Breast epithelium (tissue), 4 donors: Measurements from ENCODE around the gene TLR8. TPM values are rescaled to one million over a fixed set of nuclear protein-coding genes. Genes with fewer than 3 reads are reported as not detected.

Experiments used
- DNase-seq, 2 donors: peaks; one replicate each; pipeline ENCODE4 v3.0.0-alpha.2; 2019; ENCODE audit warnings: low spot score in 2 of 2
- H3K27ac ChIP-seq, 2 donors: fragments of 200-600 bp; sonication (generic) in 1 of 2; one replicate each; pipeline ENCODE4 v1.5.1; 2016 to 2019; ENCODE audit warnings: mild to moderate bottlenecking in 1 of 2
- H3K27me3 ChIP-seq, 2 donors: fragments of 200-600 bp; sonication (generic) in 1 of 2; one replicate each; pipeline versions ENCODE4 v1.5.1 to v1.6.0; 2017 to 2019; ENCODE audit warnings: control low read depth in 1 of 2, mild to moderate bottlenecking in 1 of 2
- H3K36me3 ChIP-seq: fragments of 200-600 bp; one replicate; pipeline ENCODE4 v1.5.1; 2019
- H3K4me1 ChIP-seq, 2 donors: fragments of 200-600 bp; sonication (generic); one replicate each; pipeline ENCODE4 v1.5.1; 2016 to 2019; ENCODE audit warnings: control low read depth in 1 of 2
- H3K4me3 ChIP-seq, 3 donors: fragments of 200-600 bp; sonication (generic); 1 replicate in 2 of 3; 2 replicates in 1 of 3; pipeline ENCODE4 v1.5.1; 2016 to 2019; ENCODE audit warnings: mild to moderate bottlenecking in 3 of 3, moderate library complexity in 2 of 3
- H3K9me3 ChIP-seq, 2 donors: fragments of 200-600 bp; sonication (generic) in 1 of 2; one replicate each; pipeline ENCODE4 v1.5.1; 2016 to 2019; ENCODE audit warnings: control low read depth in 1 of 2
- POLR2A ChIP-seq: fragments of 450-650 bp; IDR thresholded peaks from one replicate; pipeline ENCODE4 v1.6.1; 2016; ENCODE audit warnings: antibody characterized with exemption, mild to moderate bottlenecking, moderate library complexity
- POLR2AphosphoS5 ChIP-seq, 3 donors: sonication (generic); formaldehyde crosslinking; IDR thresholded peaks; one replicate each; pipeline ENCODE4 v1.6.1; 2017; ENCODE audit warnings: antibody characterized with exemption in 3 of 3
- intact Hi-C: fragments of 100-400 bp; cut with DNase I; formaldehyde crosslinking; loops from one replicate; pipeline ENCODE4 v1.15.1; 2023; ENCODE audit warnings: low total_unique reads
- total RNA-seq, 3 donors: library from RNA; depleted of rRNA; stranded (reverse); fragments of >200 nt; gene quantifications; one replicate each; pipeline ENCODE4 v1.1.0, GENCODE V29; 2016
- TF ChIP-seq, protein P1 (sequence below), 3 donors: fragments of 450-650 bp; IDR thresholded peaks; one replicate each; pipeline ENCODE4 v1.5.1; 2016 to 2017; ENCODE audit warnings: antibody characterized with exemption in 3 of 3, mild to moderate bottlenecking in 3 of 3, moderate library complexity in 3 of 3

TLR8 gene
- total RNA-seq, 3 donors from 2014 or later: 0.66 to 6.6 (median 1.0) TPM

DNA sequence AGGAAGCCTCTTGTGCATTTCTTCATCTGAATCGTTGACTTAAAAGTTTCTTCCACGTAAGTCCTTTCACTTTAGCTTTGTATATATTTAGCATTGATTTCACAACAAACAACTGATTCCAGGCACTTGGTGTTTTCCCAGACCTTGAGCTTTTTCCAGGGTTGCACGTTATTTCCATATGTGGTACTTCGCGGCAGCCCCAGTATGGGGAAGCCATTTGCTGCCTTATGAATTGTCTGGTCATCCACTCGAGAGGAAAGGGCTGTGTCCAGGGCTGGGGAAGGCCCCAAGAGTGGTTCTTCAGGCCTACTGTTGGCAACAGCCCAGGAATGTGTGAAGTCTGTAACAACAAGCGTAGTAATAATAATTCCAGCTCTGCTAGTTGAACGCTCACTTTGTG, 2.8 kb upstream of the TLR8 start:
- H3K27me3 ChIP-seq: peaks cover 0 to 19% of the 10 kb centered on the region in 2 donors
- no peak overlapping the region for H3K27ac ChIP-seq
- no peaks in the 10 kb centered on the region for H3K36me3 ChIP-seq
- no peaks in the 10 kb centered on the region for H3K4me1 ChIP-seq
- no peaks in the 10 kb centered on the region for H3K9me3 ChIP-seq
- intact Hi-C loops: no loop called here
- TF ChIP-seq, protein P1, sequence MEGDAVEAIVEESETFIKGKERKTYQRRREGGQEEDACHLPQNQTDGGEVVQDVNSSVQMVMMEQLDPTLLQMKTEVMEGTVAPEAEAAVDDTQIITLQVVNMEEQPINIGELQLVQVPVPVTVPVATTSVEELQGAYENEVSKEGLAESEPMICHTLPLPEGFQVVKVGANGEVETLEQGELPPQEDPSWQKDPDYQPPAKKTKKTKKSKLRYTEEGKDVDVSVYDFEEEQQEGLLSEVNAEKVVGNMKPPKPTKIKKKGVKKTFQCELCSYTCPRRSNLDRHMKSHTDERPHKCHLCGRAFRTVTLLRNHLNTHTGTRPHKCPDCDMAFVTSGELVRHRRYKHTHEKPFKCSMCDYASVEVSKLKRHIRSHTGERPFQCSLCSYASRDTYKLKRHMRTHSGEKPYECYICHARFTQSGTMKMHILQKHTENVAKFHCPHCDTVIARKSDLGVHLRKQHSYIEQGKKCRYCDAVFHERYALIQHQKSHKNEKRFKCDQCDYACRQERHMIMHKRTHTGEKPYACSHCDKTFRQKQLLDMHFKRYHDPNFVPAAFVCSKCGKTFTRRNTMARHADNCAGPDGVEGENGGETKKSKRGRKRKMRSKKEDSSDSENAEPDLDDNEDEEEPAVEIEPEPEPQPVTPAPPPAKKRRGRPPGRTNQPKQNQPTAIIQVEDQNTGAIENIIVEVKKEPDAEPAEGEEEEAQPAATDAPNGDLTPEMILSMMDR (IDR thresholded peaks at IDR 0.05): no peak
- TF ChIP-seq POLR2A: no peak
- TF ChIP-seq POLR2AphosphoS5 (IDR thresholded peaks at IDR 0.05): no peak
- H3K4me3 ChIP-seq: no peak overlapping the region
- no peak for DNase-seq

DNA sequence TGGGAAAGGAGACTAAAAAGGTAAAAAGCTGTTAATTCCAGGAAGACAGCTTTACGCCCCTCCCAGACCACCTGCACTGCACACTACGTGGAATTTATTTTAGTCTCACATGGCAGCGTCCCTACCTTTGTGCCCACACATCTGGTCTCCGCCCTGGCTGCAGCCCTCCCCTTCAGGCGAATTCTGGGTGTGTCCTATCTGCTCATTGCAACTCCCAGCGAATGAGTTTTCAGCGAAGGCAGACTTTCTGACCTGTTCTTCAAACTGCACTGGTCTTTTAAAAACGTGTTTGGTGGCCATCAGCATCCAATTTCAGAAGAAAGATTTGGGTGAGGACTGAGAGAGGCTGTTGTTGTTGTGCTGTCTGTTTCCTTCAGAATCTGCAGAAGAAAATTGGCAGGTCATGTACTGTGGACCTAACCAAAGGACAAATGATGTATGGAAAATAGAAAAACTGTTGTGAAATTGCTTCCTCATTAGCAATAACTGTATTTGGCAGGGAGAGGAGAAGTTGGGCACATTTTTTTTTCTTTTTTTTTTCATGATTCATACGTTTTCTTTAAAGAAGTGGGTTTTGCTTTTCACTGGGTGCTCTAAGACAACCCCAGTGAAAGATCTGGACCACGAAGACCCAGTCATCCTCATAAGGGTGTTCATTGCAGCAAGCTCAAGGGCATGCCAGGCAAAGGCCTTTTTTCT, 4.2 kb downstream of the TLR8 start:
- no peak overlapping the region for H3K27ac ChIP-seq
- no peak for DNase-seq
- no peaks in the 10 kb centered on the region for H3K4me1 ChIP-seq
- no peaks in the 10 kb centered on the region for H3K36me3 ChIP-seq
- TF ChIP-seq POLR2A (no peak), POLR2AphosphoS5 (IDR thresholded peaks at IDR 0.05) (no peak)
- TF ChIP-seq, protein P1 (IDR thresholded peaks at IDR 0.05): no peak
- H3K27me3 ChIP-seq: peaks cover 0 to 23% of the 10 kb centered on the region in 2 donors
- H3K4me3 ChIP-seq: no peak overlapping the region
- no peaks in the 10 kb centered on the region for H3K9me3 ChIP-seq
- intact Hi-C loops: no loop called here

DNA sequence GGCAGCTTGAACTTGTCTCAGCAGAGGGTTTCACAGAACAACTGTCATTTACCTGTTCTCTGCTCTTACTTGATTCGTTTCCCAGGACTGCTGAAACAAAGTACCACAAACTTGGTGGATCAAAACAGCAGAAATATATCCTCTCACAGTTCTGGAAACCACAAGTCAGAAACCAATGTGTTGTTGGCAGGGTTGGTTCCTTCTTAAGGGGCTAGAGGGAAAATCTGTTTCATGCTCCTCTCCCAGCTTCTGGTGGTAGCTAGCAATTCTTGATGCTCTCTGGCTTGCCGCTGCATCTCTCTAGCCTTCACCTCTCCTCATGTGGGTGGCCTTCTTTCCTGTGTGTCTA, 4.7 kb downstream of the TLR8 start:
- Histone ChIP-seq H3K9me3 (no peaks in the 10 kb centered on the region), H3K27me3 (peaks cover 0 to 24% of the 10 kb centered on the region in 2 donors), H3K4me3 (no peak overlapping the region), H3K27ac (no peak overlapping the region), H3K36me3 (no peaks in the 10 kb centered on the region), H3K4me1 (no peaks in the 10 kb centered on the region)
- intact Hi-C loops: no loop called here
- DNase-seq: no peak
- TF ChIP-seq POLR2A (no peak), POLR2AphosphoS5 (IDR thresholded peaks at IDR 0.05) (no peak)
- TF ChIP-seq, protein P1 (IDR thresholded peaks at IDR 0.05): no peak

DNA sequence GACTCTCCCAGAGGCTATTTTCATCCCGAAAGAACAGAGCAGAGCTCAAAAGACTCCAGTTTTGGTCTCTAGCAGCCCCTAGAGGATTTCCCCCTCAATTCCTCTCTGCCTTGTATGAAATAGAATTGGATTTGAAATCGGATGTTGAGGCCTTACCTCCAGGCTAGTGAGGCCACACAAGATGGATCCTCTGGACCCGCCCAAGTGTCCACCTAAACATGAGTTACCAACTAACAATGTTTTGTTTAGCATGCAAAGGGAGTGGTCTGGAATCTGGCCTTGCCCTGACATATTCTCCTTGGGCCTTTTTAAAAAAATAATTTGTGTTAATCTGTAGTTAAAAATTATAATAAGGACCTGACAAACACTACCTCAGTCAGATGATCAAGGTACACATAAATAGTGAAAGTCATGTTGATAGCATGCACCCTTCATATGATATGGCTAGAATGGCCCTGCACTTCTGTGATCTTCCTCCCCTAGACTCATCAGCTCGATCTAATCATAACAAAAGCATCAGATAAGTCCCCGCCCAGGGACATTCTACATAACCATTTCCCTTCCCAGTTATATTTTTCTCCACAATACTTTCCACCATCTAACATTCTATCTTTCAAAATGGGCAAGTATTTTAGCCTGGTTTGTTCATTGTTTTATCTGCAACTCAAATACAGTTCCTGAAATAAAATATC, 6.5 kb downstream of the TLR8 start:
- Histone ChIP-seq H3K9me3 (no peaks in the 10 kb centered on the region), H3K4me1 (no peaks in the 10 kb centered on the region), H3K36me3 (no peaks in the 10 kb centered on the region), H3K4me3 (no peak overlapping the region), H3K27me3 (peaks cover 0 to 26% of the 10 kb centered on the region in 2 donors), H3K27ac (no peak overlapping the region)
- no peak for DNase-seq
- intact Hi-C loops: no loop called here
- TF ChIP-seq POLR2A: no peak
- no peak for TF ChIP-seq POLR2AphosphoS5 (IDR thresholded peaks at IDR 0.05)
- TF ChIP-seq, protein P1 (IDR thresholded peaks at IDR 0.05): no peak

DNA sequence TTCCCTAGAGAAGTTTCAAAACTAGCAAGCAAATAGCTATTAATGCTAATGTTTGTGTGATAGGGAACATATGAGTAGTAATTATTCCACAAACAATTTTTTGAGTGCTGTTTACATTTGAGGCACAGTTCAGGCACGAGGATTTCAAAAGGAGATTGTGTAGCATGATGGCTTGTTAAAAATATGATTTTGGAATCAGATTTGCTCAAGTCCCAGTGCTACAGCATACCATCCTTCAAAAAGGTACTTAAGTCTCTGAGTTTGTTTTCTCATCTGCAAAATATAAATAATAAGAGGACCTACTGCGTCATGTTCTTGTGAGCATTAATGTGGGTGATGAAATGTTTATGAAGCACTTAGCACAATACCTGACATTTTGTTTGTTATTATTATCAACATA, 11.3 kb downstream of the TLR8 start:
- TF ChIP-seq, protein P1 (IDR thresholded peaks at IDR 0.05): no peak
- TF ChIP-seq POLR2A: no peak
- no peak for TF ChIP-seq POLR2AphosphoS5 (IDR thresholded peaks at IDR 0.05)
- DNase-seq: no peak
- Histone ChIP-seq H3K4me3 (no peak overlapping the region), H3K36me3 (no peaks in the 10 kb centered on the region), H3K9me3 (no peaks in the 10 kb centered on the region), H3K4me1 (no peaks in the 10 kb centered on the region), H3K27ac (no peak overlapping the region), H3K27me3 (peaks cover 0 to 29% of the 10 kb centered on the region in 2 donors)
- intact Hi-C loops: no loop called here
